RKO (cell line): ENCODE results near the gene LRMDA.

ENCODE experiments used
- DNase-seq: peaks from one replicate; pipeline ENCODE4 v3.0.0-alpha.2; 2016; ENCODE audit warnings: low spot score

Gene LRMDA

GRCh38 chr10:75924309-75924902 lies 493.0 kb downstream of the LRMDA start:
- DNase-seq: no peak

GRCh38 chr10:75925999-75926398 lies 494.6 kb downstream of the LRMDA start:
- DNase-seq: no peak

GRCh38 chr10:75926763-75927162 lies 495.3 kb downstream of the LRMDA start:
- no peak for DNase-seq

GRCh38 chr10:75928231-75928630 lies 496.8 kb downstream of the LRMDA start:
- DNase-seq: no peak

GRCh38 chr10:75929630-75930161 lies 498.3 kb downstream of the LRMDA start:
- no peak for DNase-seq

- DNase-seq: no peak
Measured at GRCh38 chr10:75932921-75933320, 501.5 kb downstream of the LRMDA start.

- no peak for DNase-seq
Measured at GRCh38 chr10:75935240-75935639, 503.8 kb downstream of the LRMDA start.

GRCh38 chr10:75935650-75936400 lies 504.4 kb downstream of the LRMDA start:
- no peak for DNase-seq

GRCh38 chr10:75936841-75937240 lies 505.4 kb downstream of the LRMDA start:
- DNase-seq: no peak

- DNase-seq: no peak
Measured at GRCh38 chr10:75937823-75938222, 506.4 kb downstream of the LRMDA start.

GRCh38 chr10:75938380-75939122 lies 507.1 kb downstream of the LRMDA start:
- no peak for DNase-seq

GRCh38 chr10:75939541-75939940 lies 508.1 kb downstream of the LRMDA start:
- DNase-seq: no peak

- no peak for DNase-seq
Measured at GRCh38 chr10:75940742-75941141, 509.3 kb downstream of the LRMDA start.

GRCh38 chr10:75941223-75941801 lies 509.9 kb downstream of the LRMDA start:
- DNase-seq: no peak

- DNase-seq: no peak
Measured at GRCh38 chr10:75944061-75944460, 512.6 kb downstream of the LRMDA start.

- no peak for DNase-seq
Measured at GRCh38 chr10:75948583-75948982, 517.2 kb downstream of the LRMDA start.

GRCh38 chr10:75950307-75950706 lies 518.9 kb downstream of the LRMDA start:
- no peak for DNase-seq

GRCh38 chr10:75950997-75951589 lies 519.7 kb downstream of the LRMDA start:
- no peak for DNase-seq

GRCh38 chr10:75951627-75952026 lies 520.2 kb downstream of the LRMDA start:
- DNase-seq: no peak

- no peak for DNase-seq
Measured at GRCh38 chr10:75952093-75952492, 520.7 kb downstream of the LRMDA start.

GRCh38 chr10:75954486-75954885 lies 523.1 kb downstream of the LRMDA start:
- no peak for DNase-seq

- DNase-seq: no peak
Measured at GRCh38 chr10:75955973-75956502, 524.6 kb downstream of the LRMDA start.
